Measurements from ENCODE around the gene FKBP3. TPM values are rescaled to one million over a fixed set of nuclear protein-coding genes. Genes with fewer than 3 reads are reported as not detected.
"Not testable (repeated sequence)": the region's sequence is repeated elsewhere in the genome, so short reads cannot be mapped to it uniquely, and the experiment has no call there.

FKBP3 gene
- 10 to 100 TPM; 70.5 to 73.9 TPM for total RNA-seq

DNA sequence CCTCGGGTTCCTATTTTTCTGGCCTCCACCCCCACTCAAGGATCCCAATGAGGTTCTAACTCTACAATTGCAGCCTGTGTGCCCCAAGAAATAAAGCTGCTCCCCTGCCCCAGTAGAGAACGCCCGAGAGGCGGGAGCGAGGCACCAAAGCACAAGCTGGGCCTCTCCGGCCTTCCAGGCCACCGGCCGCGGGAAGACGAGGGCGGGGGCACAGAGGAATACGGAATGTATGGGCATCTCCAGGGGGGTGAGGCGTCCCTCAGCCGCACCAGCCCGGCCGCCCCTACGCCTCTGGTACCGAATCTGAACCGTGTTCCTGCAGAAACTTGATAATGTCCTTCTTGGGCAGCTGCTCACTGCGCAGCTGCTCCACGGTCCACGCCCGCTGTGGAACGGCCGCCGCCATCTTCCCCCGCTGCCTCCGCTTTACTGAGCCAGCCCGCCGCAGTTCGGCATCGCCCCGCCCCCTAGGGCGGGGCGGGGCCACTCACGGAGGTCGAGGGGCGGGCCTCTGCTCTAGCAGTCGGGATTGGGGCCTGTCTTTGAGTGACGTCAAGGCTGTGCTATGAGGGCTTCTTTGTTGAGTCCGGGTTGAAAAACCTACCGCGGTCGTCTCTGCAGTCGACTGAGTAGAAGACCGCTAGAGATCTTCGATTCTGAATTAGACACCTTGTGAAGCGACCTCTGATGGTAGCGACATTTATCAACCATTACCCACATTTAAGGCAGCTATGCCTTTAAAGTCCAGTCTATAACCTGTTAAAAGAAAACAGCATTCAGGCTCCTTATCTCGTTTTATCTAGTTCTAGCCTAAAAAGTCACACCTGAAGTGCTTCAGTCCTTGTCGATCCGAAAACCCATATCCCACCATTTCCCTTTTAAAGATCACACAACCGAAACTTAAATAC, at the start of gene FKBP3:
Gene FKBP3, minus strand, starts transcription at position 431 of the 908 bp plus-strand sequence. Its CDS starts 25 bp downstream, at position 406.
- ATAC-seq (peak; percentile 94), DNase-seq (peak; percentile 97)
- Mint-ChIP-seq H3K4me1 (peaks cover 34% of the 10 kb centered on the region), H3K27ac (peak within 1 kb of the TSS; percentile 99), H3K27me3 (no peaks in the 10 kb centered on the region), H3K9me3 (ENCODE audit: low read depth) (no peaks in the 10 kb centered on the region), H3K36me3 (ENCODE audit: low read depth) (peaks cover 8% of the 10 kb centered on the region), H3K4me3 (peak within 1 kb of the TSS; percentile 93)
- CTCF ChIA-PET = interaction anchor here (0.8 to 1.3 kb wide), 4 partner anchors 20 to 51 kb away, joined by 3 read pairs; no protein-coding TSS in a partner anchor
- intact Hi-C loops (cut with DNase I, micrococcal nuclease) = loop anchor here (1.0 kb wide), 6 partner anchors 20 to 237 kb away; partner anchors contain the start of genes MIS18BP1 (in 2 of the 2), PRPF39 (in 2 of the 2) and TOGARAM1 (in 2 of the 2)
- POLR2A ChIA-PET = interaction anchor here (0.6 to 0.9 kb wide), 5 partner anchors 20 to 268 kb away, joined by 3 to 7 read pairs (median 3); partner anchors contain the start of genes KLHL28 and TOGARAM1

DNA sequence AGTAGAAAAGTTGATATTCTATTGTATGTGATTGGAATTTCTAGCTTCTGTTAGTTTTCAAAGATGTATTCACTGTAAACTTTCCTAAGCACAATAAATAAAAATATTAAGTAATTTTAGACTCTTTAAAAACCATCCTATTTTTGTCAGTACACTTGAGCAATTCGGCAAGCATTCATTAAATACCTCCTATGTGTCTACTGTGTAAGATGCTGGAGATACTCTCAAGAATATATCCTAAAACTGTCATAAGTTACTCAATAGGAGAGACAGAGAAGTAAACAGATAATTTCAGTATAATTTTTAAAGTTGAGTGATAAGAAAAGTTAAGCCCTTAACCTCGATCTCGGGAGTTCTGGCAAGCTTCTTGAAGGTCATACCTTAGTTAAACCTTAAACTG, 47.5 kb upstream of the FKBP3 start:
- H3K27ac Mint-ChIP-seq = no peak overlapping the region
- no peaks in the 10 kb centered on the region for H3K27me3 Mint-ChIP-seq
- ChIA-PET POLR2A (no interaction called here), CTCF (no interaction called here)
- peaks cover 7% of the 10 kb centered on the region for H3K36me3 Mint-ChIP-seq (ENCODE audit: low read depth)
- ATAC-seq (no peak), DNase-seq (no peak)
- intact Hi-C loops (cut with DNase I, micrococcal nuclease) = no loop called here
- H3K9me3 Mint-ChIP-seq (ENCODE audit: low read depth) = no peaks in the 10 kb centered on the region
- H3K4me3 Mint-ChIP-seq = no peak overlapping the region
- no peaks in the 10 kb centered on the region for H3K4me1 Mint-ChIP-seq

DNA sequence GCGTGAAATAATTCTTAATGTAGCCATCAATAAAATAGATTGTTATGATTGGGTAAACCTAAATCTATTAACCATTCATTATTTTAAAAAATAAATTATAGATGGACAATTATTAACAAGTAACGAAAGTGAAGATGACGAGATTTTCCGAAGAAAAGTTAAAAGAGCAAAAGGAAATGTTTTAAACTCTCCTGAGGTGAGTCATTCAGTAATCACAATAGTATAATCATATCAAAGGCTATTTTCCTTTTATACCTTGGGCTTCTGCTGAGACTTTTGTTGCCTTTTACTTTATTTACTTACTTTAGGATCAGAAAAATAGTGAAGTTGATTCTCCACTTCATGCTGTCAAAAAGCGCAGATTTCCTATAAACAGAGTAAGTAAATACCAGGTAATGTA, 47.0 kb upstream of the FKBP3 start:
- Mint-ChIP-seq H3K27ac (no peak overlapping the region), H3K9me3 (ENCODE audit: low read depth) (no peaks in the 10 kb centered on the region), H3K4me1 (no peaks in the 10 kb centered on the region), H3K4me3 (no peak overlapping the region), H3K27me3 (no peaks in the 10 kb centered on the region), H3K36me3 (ENCODE audit: low read depth) (peaks cover 4% of the 10 kb centered on the region)
- POLR2A ChIA-PET = no interaction called here
- intact Hi-C loops (cut with DNase I, micrococcal nuclease) = no loop called here
- CTCF ChIA-PET = no interaction called here
- DNase-seq (no peak), ATAC-seq (no peak)

DNA sequence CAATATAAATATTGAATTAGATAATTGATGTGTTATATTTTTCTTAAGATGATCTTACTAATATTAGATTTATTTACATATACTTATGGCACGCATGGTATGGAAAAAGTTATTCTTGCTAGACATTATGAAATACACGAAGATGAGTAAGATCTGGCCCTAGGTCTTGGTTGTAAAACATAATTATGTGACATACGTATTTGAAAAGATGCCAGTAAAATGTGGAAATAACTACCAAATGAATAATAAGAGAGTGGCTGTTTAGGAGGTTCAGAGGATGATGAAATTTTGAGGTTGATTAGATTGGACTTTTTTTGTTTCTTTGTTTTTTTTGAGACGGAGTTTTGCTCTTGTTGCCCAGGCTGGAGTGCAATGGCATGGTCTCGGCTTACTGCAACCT, 42.8 kb upstream of the FKBP3 start:
- ChIA-PET POLR2A (no interaction called here), CTCF (no interaction called here)
- no peaks in the 10 kb centered on the region for H3K27me3 Mint-ChIP-seq
- H3K36me3 Mint-ChIP-seq (ENCODE audit: low read depth) = peaks cover 4% of the 10 kb centered on the region
- H3K4me3 Mint-ChIP-seq = no peak overlapping the region
- no peaks in the 10 kb centered on the region for H3K4me1 Mint-ChIP-seq
- H3K9me3 Mint-ChIP-seq (ENCODE audit: low read depth) = no peaks in the 10 kb centered on the region
- no peak for ATAC-seq
- intact Hi-C loops (cut with DNase I, micrococcal nuclease) = no loop called here
- no peak overlapping the region for H3K27ac Mint-ChIP-seq
- DNase-seq = no peak

DNA sequence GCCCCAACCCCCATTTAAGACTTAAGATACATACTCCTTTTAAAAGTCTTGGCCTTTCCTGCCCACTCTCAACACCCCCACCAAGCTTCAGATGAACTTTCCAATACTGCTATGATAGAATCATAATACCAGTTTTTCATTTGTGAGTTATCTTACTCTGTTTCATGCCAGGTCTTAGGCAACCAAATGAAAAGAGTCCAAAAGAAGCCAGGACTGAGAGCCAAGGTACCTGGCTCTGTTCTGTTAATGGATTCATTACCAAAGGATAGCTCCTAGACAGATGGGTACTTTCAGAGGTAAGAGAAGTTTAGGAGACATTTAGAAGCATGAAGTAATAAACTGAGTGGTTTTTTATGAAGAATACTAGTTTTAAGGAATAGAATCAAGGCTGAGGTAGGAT, 35.6 kb upstream of the FKBP3 start:
- intact Hi-C loops (cut with DNase I, micrococcal nuclease) = no loop called here
- Mint-ChIP-seq H3K4me1 (no peaks in the 10 kb centered on the region), H3K4me3 (no peak overlapping the region), H3K27ac (no peak overlapping the region), H3K9me3 (ENCODE audit: low read depth) (no peaks in the 10 kb centered on the region), H3K27me3 (no peaks in the 10 kb centered on the region), H3K36me3 (ENCODE audit: low read depth) (peaks cover 15% of the 10 kb centered on the region)
- ATAC-seq = no peak
- DNase-seq = no peak
- ChIA-PET POLR2A (no interaction called here), CTCF (no interaction called here)

DNA sequence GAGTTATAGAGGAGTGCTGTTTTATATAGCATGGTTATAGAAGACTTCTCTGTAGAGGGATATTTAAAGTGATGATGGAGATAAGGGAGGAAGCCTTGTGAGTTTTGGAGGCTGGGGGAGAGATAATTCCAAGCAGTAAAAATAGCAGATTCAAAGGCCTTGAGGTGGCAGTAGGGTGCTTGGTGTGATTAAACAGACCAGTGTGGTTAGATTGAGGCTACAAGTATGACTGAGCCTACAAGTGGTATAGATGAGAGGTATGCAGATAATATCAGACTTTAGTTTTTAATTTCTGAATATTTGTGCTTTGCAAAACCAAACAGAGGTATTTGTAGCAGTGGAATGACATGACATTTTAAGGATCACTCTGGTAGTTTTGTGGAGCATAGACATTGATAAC, 21.8 kb upstream of the FKBP3 start:
- DNase-seq (no peak), ATAC-seq (peak; percentile 76)
- H3K4me1 Mint-ChIP-seq = no peaks in the 10 kb centered on the region
- ChIA-PET POLR2A (no interaction called here), CTCF (no interaction called here)
- H3K4me3 Mint-ChIP-seq = no peak overlapping the region
- intact Hi-C loops (cut with DNase I, micrococcal nuclease) = loop anchor here (2.0 to 5.0 kb wide), 2 partner anchors 111 to 113 kb away; no protein-coding TSS in a partner anchor
- H3K36me3 Mint-ChIP-seq (ENCODE audit: low read depth) = peaks cover 2% of the 10 kb centered on the region
- H3K27me3 Mint-ChIP-seq = no peaks in the 10 kb centered on the region
- H3K27ac Mint-ChIP-seq = no peak overlapping the region
- H3K9me3 Mint-ChIP-seq (ENCODE audit: low read depth) = no peaks in the 10 kb centered on the region

DNA sequence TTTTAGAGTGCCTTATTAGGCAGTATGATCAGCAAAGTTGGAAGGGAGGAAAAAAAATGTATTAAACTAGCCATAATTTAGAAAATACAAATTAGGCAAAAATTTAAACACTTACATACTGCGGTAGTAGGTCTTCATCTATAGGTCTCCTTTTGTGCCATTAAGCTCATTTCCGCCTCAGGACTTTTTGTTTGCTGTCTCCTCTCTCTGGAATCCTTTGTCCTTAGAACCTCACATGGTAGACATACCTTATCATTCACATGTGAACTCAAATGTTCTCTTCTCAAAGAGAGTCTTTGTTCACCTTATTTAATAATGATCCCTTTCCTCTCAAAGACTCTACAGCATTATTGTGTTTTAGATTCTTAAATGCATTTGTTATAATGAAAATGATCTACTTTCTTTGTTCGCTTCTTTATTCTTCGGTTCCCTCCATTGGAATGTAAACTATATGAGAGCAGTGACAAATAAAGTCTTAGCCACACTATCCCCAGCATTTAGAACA, 16.2 kb upstream of the FKBP3 start:
- peaks cover 12% of the 10 kb centered on the region for H3K36me3 Mint-ChIP-seq (ENCODE audit: low read depth)
- DNase-seq (no peak), ATAC-seq (no peak)
- POLR2A ChIA-PET = no interaction called here
- H3K27ac Mint-ChIP-seq = no peak overlapping the region
- H3K9me3 Mint-ChIP-seq (ENCODE audit: low read depth) = no peaks in the 10 kb centered on the region
- intact Hi-C loops (cut with DNase I, micrococcal nuclease) = loop anchor here in 1 of 2 experiments (5.0 kb wide), 1 partner anchor 748 kb away; no protein-coding TSS in a partner anchor
- no peak overlapping the region for H3K4me3 Mint-ChIP-seq
- CTCF ChIA-PET = interaction anchor here (0.7 to 1.3 kb wide), 3 partner anchors 8 to 43 kb away, joined by 3 to 4 read pairs (median 3); no protein-coding TSS in a partner anchor
- no peaks in the 10 kb centered on the region for H3K27me3 Mint-ChIP-seq
- peaks cover under 1% of the 10 kb centered on the region for H3K4me1 Mint-ChIP-seq

DNA sequence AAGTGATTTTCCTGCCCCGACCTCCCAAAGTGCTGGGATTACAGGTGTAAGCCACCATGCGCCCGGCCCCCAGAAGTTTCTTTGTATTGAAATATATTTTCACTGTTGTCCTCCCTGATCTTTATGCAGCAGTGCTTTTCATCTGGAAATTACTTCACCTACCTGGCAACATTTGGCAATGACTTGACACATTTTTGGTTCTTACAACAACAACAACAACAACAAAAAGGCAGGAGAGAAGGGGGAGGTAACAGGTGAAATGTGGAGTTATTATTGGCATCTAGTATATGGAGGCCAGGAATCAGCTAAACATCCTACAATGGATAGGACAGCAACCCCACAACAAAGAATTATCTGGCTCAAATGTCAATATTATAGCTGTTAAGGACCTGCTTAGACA, 15.3 kb upstream of the FKBP3 start:
- no peaks in the 10 kb centered on the region for H3K27me3 Mint-ChIP-seq
- H3K9me3 Mint-ChIP-seq (ENCODE audit: low read depth) = no peaks in the 10 kb centered on the region
- DNase-seq (no peak), ATAC-seq (no peak)
- no peak overlapping the region for H3K4me3 Mint-ChIP-seq
- no peak overlapping the region for H3K27ac Mint-ChIP-seq
- CTCF ChIA-PET = interaction anchor here (0.7 to 1.3 kb wide), 3 partner anchors 9 to 44 kb away, joined by 3 to 4 read pairs (median 3); no protein-coding TSS in a partner anchor
- peaks cover 12% of the 10 kb centered on the region for H3K36me3 Mint-ChIP-seq (ENCODE audit: low read depth)
- intact Hi-C loops (cut with DNase I, micrococcal nuclease) = loop anchor here in 1 of 2 experiments (5.0 kb wide), 1 partner anchor 747 kb away; no protein-coding TSS in a partner anchor
- peaks cover 7% of the 10 kb centered on the region for H3K4me1 Mint-ChIP-seq
- POLR2A ChIA-PET = no interaction called here

DNA sequence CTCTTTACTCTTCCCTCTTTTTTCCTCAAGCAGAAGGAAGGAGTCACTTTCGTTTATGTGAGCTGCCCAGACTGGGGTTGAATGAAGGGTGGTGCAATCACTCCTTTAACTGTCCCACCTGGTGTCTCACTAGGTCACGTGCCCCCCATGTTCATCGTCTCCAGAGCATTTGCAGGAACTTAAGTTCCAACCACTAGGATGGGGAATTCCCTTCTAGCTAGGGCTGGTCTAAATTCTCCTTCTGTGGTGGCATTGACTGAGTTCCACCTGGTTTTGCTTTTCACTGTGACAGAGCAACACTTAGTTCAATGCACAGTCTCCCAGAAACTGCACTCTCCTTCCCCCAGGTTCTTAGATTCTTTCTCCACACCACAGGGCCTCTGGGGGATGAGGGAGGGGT, 10.9 kb upstream of the FKBP3 start:
- peaks cover 12% of the 10 kb centered on the region for H3K4me1 Mint-ChIP-seq
- no peaks in the 10 kb centered on the region for H3K9me3 Mint-ChIP-seq (ENCODE audit: low read depth)
- peak; percentile 58 for ATAC-seq
- DNase-seq = no peak
- POLR2A ChIA-PET = interaction anchor here (0.8 kb wide), 1 partner anchor 9 kb away, joined by 5 read pairs; the partner anchor contains the start of gene FANCM
- no peak overlapping the region for H3K27ac Mint-ChIP-seq
- no peaks in the 10 kb centered on the region for H3K27me3 Mint-ChIP-seq
- no peak overlapping the region for H3K4me3 Mint-ChIP-seq
- H3K36me3 Mint-ChIP-seq (ENCODE audit: low read depth) = peaks cover 12% of the 10 kb centered on the region
- CTCF ChIA-PET = no interaction called here
- intact Hi-C loops (cut with DNase I, micrococcal nuclease) = no loop called here

DNA sequence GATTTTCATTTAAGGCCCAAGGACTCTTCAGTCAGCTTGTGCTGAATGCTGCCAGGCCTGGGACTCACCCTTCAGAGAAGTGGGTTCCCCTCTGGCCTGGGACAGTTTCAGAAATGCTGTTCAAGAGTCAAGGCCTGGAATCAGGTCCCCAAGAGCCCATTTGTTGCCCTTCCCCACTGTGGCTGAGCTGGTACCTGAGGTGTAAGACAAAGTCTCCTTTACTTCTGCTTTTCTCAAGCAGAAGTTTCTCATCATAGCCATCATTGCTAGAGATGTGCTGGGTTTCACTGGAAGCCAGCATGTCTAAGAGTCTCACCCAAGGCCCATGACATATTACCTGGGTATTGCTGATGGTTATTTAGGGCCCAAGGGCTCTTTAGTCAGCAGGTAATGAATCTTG, 10.4 kb upstream of the FKBP3 start:
- intact Hi-C loops (cut with DNase I, micrococcal nuclease) = no loop called here
- H3K4me1 Mint-ChIP-seq = peaks cover 15% of the 10 kb centered on the region
- H3K36me3 Mint-ChIP-seq (ENCODE audit: low read depth) = peaks cover 14% of the 10 kb centered on the region
- ChIA-PET CTCF (interaction anchor here (1.0 kb wide), 1 partner anchor 9 kb away, joined by 3 read pairs; the partner anchor contains the start of gene FANCM), POLR2A (no interaction called here)
- no peak overlapping the region for H3K4me3 Mint-ChIP-seq
- DNase-seq (no peak), ATAC-seq (no peak)
- no peaks in the 10 kb centered on the region for H3K9me3 Mint-ChIP-seq (ENCODE audit: low read depth)
- H3K27ac Mint-ChIP-seq = no peak overlapping the region
- no peaks in the 10 kb centered on the region for H3K27me3 Mint-ChIP-seq

DNA sequence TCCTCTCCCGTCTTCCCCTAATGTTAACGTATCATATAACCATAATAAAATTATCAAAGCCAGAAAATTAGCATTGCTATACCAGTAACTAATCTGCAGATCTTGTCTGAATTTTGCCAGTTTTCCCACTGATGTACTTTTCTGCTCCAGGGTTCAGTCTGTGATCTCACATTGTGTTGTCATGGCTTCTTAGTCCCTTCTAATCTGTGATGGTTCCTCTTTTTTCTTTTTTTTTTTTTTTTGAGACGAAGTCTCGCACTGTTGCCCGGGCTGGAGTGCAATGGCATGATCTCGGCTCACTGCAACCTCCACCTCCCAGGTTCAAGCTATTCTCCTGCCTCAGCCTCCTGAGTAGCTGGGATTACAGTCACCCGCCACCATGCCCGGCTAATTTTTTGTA, 7.8 kb upstream of the FKBP3 start:
- H3K9me3 Mint-ChIP-seq (ENCODE audit: low read depth) = not testable (repeated sequence)

More for the DNA sequence above, 7.8 kb upstream of the FKBP3 start:
- POLR2A ChIA-PET; H3K36me3 Mint-ChIP-seq (ENCODE audit: low read depth); DNase-seq; ATAC-seq; H3K4me3 Mint-ChIP-seq; H3K27ac Mint-ChIP-seq; CTCF ChIA-PET; intact Hi-C loops (cut with DNase I, micrococcal nuclease); H3K27me3 Mint-ChIP-seq: not testable (repeated sequence)
- peaks cover 32% of the 10 kb centered on the region for H3K4me1 Mint-ChIP-seq

All from activated CD4-positive, alpha-beta T cell treated with anti-CD3 and anti-CD28 coated beads for 36 hours (primary cell).